ENCODE data around the gene ACSF2. TPM values are rescaled to one million over a fixed set of nuclear protein-coding genes. Genes with fewer than 3 reads are reported as not detected.

ACSF2 gene
- total and polyA plus RNA-seq, 5 donors, result 61.1 to 112 (median 90.8) TPM

DNA sequence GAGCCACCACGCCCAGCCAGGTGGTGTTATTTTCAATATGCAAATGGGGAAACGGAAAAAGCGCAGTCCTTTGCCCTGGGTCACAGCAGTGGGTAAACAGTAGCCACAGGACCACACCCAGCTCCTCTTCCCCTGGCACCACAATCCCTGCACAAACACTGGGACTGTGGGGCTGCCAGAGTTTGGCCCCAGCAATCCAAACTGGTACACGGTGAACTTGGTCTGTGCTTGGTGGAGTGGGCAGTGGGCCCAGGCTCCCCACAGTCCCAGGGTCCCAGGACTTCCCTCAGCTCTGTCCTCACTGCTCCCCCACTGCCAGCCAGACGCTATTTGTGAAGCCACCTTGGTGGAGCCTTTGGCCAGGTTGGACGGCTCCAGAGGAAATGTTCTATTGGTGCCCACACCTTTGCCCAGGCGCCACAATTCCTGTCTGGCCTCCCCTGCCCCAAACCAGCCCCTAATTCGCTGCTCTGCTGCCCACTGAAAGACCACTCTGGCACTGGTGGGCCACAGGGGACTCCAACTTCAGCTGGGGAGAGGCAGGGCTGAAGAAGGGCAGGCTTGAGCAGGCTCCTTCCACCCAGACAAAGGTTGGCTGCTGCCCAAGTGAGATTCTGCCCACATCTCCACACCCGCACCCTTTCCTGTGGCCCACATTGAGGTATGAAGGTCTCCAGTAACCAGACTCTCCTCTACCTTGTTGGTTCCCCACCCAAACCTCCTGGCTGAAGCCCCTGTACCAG, 40.5 kb downstream of the ACSF2 start:
- WGBS, result 89% methylated on average over 9 of the region's 9 CpGs
- DNase-seq (peak in 1 of 3 donors; percentile 27), ATAC-seq (no peak)
- no peak overlapping the region for H3K4me3 ChIP-seq (ENCODE audit: low read length)
- intact Hi-C loops (cut with DNase I), result no loop called here
- no peaks in the 10 kb centered on the region for H3K27me3 ChIP-seq (ENCODE audit: control insufficient read depth, insufficient read depth)
- peaks cover 5% of the 10 kb centered on the region for H3K4me1 ChIP-seq (ENCODE audit: control insufficient read depth, insufficient read depth, low read length)
- H3K27ac ChIP-seq (ENCODE audit: low read length), result no peak overlapping the region
- H3K9me3 ChIP-seq (ENCODE audit: control insufficient read depth, low read length), result no peaks in the 10 kb centered on the region

DNA sequence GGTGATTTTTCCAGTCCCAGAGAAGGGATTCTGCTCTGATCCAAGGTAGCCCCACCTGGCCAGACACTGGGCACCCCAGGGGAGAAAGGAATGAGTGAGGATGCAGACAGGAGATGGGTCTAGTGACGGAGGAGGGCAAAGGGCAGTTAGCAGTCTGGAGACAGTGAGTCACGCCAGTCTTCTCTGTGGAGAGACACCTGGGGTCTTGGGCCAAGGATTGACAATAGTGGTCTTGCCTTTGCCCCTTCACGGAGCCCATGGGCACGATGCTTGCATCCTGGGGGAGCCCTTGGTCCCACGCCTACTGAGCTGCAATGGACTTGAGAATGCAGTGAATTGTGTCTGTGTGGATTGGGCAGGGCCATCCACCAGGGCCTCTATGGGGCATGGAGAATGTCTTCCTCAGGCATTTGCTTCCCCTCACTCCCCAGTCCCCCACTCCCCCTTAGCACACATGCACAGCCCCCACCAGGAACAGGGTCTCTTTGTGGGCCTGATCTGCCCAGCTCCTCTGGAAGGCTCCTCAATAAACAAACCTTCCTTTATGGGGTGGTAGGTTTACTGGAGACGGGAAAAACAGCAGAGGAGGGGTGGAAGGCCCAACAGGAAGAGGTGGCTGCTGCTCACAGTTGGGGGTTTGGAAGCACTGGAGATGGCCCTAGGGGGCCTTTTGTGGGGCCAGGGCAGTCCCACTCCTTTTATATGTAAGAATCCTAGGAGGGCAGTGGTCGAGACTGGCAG, 41.3 kb downstream of the ACSF2 start:
- no peak overlapping the region for H3K27ac ChIP-seq (ENCODE audit: low read length)
- WGBS, result 87% methylated on average over 7 of the region's 7 CpGs

DNA sequence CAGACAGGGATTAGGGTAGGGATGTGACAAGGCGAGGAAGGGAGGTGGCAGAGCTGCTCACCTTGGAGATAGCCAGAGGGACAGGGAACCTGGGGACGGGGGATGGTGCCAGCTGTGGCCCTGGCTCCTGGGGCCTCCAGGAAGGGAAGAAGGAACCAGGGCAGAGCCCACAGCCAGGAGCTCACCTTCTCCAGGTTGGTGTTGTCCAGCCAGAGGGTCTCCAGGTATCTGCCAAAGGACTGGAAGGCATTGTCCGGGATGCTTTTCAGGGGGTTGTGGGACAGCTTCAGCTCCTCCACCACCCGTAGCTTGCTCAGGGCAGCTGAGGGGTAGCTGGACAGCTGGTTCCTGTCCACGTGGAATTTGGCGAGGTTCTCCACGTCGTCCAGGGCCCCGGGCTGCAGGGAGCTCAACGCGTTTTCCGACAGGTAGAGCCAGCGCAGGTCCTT, 41.9 kb downstream of the ACSF2 start:
- Histone ChIP-seq H3K4me3 (ENCODE audit: low read length) (no peak overlapping the region), H3K9me3 (ENCODE audit: control insufficient read depth, low read length) (no peaks in the 10 kb centered on the region), H3K27me3 (ENCODE audit: control insufficient read depth, insufficient read depth) (no peaks in the 10 kb centered on the region), H3K4me1 (ENCODE audit: control insufficient read depth, insufficient read depth, low read length) (peaks cover 5% of the 10 kb centered on the region), H3K27ac (ENCODE audit: low read length) (no peak overlapping the region)
- DNase-seq, result peak in 1 of 3 donors; percentile 29
- ATAC-seq, result no peak
- intact Hi-C loops (cut with DNase I), result no loop called here
- 64% methylated on average over 13 of the region's 13 CpGs for WGBS

More for the DNA sequence above, 41.3 kb downstream of the ACSF2 start:
- intact Hi-C loops (cut with DNase I), result no loop called here
- Histone ChIP-seq H3K9me3 (ENCODE audit: control insufficient read depth, low read length) (no peaks in the 10 kb centered on the region), H3K4me3 (ENCODE audit: low read length) (no peak overlapping the region), H3K4me1 (ENCODE audit: control insufficient read depth, insufficient read depth, low read length) (peaks cover 5% of the 10 kb centered on the region), H3K27me3 (ENCODE audit: control insufficient read depth, insufficient read depth) (no peaks in the 10 kb centered on the region)
- ATAC-seq (no peak), DNase-seq (peak in 1 of 3 donors; percentile 31)

DNA sequence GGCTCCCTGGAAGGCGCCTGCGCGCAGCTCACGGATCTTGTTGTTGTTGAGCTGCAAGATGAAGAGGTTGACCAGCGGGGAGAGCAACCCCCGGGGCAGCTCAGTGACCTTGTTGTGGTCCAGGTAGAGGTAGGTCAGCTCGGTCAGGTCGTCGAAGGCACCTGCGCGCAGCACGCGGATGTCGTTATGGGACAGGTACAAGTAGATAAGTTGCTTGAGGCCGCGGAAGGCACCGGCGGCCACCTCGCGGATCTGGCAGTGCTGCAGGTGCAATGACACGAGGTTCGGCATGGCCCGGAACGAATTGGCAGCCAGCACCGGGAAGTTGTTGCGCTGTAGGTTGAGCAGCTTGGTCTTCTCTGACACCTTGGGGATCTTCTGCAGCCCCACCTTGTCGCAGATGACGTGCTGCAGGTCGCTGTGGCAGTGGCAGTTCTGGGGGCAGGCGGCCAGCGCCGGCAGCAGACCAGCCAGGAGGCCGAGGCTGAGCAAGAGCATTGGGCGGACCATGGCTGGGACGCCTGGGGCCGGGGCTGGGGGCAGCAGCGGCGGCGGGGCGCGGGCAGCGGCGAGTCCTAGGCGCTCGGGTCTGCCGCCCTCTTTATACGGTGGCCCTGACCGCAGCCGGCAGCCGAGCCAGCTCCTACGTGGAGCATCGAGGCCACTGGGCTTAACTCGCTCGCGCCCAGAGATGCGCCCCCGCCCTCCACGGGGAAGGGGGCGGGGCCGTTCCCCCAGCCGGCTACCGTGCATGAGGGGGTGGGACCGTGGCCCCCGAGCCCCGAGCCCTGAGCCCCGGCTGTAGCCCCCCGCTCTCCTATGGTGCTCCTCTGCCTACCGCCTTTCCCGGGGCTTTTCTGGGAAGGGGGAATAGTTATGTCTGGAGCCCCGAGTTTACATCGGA, 42.5 kb downstream of the ACSF2 start, which contains the start of gene CHAD:
Gene CHAD, minus strand, starts transcription at position 577 of the 904 bp plus-strand sequence. Its CDS starts 67 bp downstream, at position 510.
- no peak within 1 kb of the TSS for H3K27ac ChIP-seq (ENCODE audit: low read length)
- H3K4me1 ChIP-seq (ENCODE audit: control insufficient read depth, insufficient read depth, low read length), result peaks cover 5% of the 10 kb centered on the region
- no peaks in the 10 kb centered on the region for H3K9me3 ChIP-seq (ENCODE audit: control insufficient read depth, low read length)
- H3K4me3 ChIP-seq (ENCODE audit: low read length), result peak within 1 kb of the TSS; percentile 24
- DNase-seq, result peak in 2 of 3 donors; percentile 73 to 77
- WGBS, result 23% methylated on average over 71 of the region's 71 CpGs
- intact Hi-C loops (cut with DNase I), result no loop called here
- no peaks in the 10 kb centered on the region for H3K27me3 ChIP-seq (ENCODE audit: control insufficient read depth, insufficient read depth)
- ATAC-seq, result peak; percentile 30 to 34

DNA sequence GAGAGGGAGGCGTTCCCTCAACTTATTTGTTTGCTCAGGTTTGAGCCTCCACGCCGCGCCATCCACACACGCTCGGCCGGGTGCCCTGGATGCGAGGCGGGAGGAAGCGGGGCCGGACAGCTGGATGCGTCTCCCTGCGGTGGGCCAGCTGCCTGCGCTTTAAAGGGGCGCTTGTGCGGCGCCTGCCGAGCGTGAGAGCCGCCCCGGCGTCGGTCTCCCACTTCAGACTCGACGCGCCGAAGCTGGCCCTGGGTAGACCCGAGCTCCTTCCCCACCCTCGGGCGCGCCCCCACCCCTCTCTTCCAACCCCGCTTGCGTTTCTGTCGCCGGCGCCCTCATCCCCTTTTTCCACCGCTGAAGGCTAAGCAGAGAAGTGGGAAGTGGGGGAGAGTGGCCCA, 43.2 kb downstream of the ACSF2 start:
- ATAC-seq (peak; percentile 4 to 7), DNase-seq (peak in 1 of 3 donors; percentile 65)
- Histone ChIP-seq H3K27me3 (ENCODE audit: control insufficient read depth, insufficient read depth) (no peaks in the 10 kb centered on the region), H3K4me3 (ENCODE audit: low read length) (no peak overlapping the region), H3K4me1 (ENCODE audit: control insufficient read depth, insufficient read depth, low read length) (peaks cover 5% of the 10 kb centered on the region), H3K9me3 (ENCODE audit: control insufficient read depth, low read length) (no peaks in the 10 kb centered on the region), H3K27ac (ENCODE audit: low read length) (no peak overlapping the region)
- intact Hi-C loops (cut with DNase I), result no loop called here
- WGBS, result 7% methylated on average over 37 of the region's 37 CpGs

DNA sequence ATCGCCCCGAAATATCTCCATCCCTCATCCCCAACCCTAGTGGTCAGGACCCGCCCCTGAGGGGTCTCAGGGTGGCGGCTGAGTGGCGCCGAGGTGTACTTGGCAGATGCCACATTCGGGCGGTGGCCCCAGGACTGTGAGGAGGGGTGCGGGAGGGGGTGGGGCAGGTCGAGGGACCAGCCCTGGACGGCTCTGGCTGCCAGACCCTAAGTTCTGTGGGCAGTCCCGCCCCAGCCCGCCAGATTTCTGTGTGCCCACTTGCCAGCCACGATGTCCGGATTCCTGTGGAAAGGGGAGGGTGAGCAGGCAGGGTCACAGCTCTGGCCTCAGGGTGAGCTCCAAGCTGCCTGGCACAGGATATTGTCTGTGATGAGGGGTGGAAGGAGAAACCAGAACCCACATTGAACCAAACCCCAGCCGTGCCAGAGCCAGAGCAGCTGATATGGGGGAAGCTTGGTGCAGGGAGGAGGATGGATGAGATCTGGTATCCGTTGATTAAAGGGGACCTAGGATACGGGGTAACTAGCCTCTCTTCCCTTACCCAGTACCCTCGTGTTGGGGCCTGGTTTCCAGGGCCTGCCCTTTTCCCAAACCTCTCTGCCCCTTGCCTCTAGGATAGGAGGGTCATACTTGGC, 43.8 kb downstream of the ACSF2 start:
- H3K9me3 ChIP-seq (ENCODE audit: control insufficient read depth, low read length), result no peaks in the 10 kb centered on the region
- H3K27me3 ChIP-seq (ENCODE audit: control insufficient read depth, insufficient read depth), result no peaks in the 10 kb centered on the region
- 68% methylated on average over 19 of the region's 19 CpGs for WGBS
- no peak overlapping the region for H3K27ac ChIP-seq (ENCODE audit: low read length)
- intact Hi-C loops (cut with DNase I), result loop anchor here in 2 of 4 donors (10.0 kb wide), 1 partner anchor 105 kb away; no protein-coding TSS in a partner anchor
- H3K4me3 ChIP-seq (ENCODE audit: low read length), result no peak overlapping the region
- peaks cover 5% of the 10 kb centered on the region for H3K4me1 ChIP-seq (ENCODE audit: control insufficient read depth, insufficient read depth, low read length)
- peak in 1 of 3 donors; percentile 67 for DNase-seq
- peak in 1 of 2 donors; percentile 10 for ATAC-seq

DNA sequence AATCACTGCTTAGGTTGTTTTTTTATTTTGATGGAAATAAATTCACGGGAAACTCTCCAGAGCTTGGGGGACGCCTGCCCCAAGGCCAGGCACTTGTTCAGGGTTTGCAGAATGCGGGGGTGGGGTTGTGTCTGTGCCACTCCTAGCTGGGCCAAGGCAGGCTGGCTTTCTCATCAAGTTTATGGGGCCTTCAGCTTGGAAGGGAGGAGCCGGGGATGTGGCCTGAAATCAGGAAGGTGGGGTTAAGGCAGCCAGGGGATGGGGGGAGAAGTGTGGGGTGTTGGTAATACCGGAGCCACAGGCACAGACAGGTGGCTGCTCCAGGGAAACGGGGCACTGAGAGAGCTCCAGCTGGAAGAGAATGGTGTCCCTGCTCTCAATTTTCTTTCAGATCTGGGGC, 44.4 kb downstream of the ACSF2 start:
- H3K4me1 ChIP-seq (ENCODE audit: control insufficient read depth, insufficient read depth, low read length), result peaks cover 5% of the 10 kb centered on the region

DNA sequence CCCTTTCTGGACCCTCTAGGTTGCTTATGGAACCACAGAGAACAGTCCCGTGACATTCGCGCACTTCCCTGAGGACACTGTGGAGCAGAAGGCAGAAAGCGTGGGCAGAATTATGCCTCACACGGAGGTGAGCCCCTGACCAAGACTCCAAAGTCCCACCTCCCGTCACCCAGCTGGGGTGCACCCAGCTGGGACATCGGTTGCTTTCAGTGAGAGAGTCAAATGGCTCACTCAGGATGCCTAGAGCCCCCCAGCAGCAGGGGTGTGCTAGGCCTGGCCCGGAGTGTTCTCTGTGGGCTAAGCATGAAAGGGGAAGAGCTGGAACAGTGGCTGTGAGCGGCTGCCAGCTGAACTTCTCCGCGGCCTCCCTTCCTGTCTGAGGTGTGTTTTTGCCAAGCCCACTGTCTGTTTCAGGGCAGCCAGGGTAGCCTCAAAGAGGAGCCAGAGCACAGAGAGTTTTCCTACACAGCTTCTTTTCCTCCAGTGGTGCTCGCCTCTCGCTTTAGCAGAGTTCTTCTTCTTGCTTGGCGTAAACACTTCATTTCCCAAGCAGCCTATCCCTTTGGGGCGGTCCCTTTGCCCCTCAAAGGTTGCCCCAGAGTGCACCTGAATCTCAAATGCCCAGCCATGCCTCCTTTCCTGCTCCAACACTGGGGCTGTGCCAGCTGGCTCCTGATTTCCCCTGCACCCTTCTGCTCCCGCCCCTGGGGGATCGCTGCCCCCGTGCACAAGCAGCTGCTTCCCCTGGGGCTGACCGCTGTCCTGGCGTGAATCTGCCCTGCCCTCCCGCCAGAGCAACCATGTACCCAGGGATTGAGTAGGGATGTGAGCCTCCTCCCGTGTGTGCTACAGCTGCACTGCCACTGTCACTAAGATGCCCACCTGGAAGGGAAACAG, 45.2 kb downstream of the ACSF2 start:
- H3K4me1 ChIP-seq (ENCODE audit: control insufficient read depth, insufficient read depth, low read length), result peaks cover 5% of the 10 kb centered on the region
- H3K9me3 ChIP-seq (ENCODE audit: control insufficient read depth, low read length), result no peaks in the 10 kb centered on the region
- H3K4me3 ChIP-seq (ENCODE audit: low read length), result no peak overlapping the region
- peak in 1 of 3 donors; percentile 41 for DNase-seq
- WGBS, result 76% methylated on average over 22 of the region's 22 CpGs
- no peaks in the 10 kb centered on the region for H3K27me3 ChIP-seq (ENCODE audit: control insufficient read depth, insufficient read depth)
- H3K27ac ChIP-seq (ENCODE audit: low read length), result no peak overlapping the region
- intact Hi-C loops (cut with DNase I), result loop anchor here in 2 of 4 donors (10.0 kb wide), 1 partner anchor 106 kb away; no protein-coding TSS in a partner anchor
- ATAC-seq, result no peak

More for the DNA sequence above, 44.4 kb downstream of the ACSF2 start:
- no peak overlapping the region for H3K4me3 ChIP-seq (ENCODE audit: low read length)
- H3K27ac ChIP-seq (ENCODE audit: low read length), result no peak overlapping the region
- 87% methylated on average over 6 of the region's 6 CpGs for WGBS
- ATAC-seq (no peak), DNase-seq (peak in 1 of 3 donors; percentile 21)
- H3K27me3 ChIP-seq (ENCODE audit: control insufficient read depth, insufficient read depth), result no peaks in the 10 kb centered on the region
- intact Hi-C loops (cut with DNase I), result loop anchor here in 2 of 4 donors (10.0 kb wide), 1 partner anchor 106 kb away; no protein-coding TSS in a partner anchor
- H3K9me3 ChIP-seq (ENCODE audit: control insufficient read depth, low read length), result no peaks in the 10 kb centered on the region

DNA sequence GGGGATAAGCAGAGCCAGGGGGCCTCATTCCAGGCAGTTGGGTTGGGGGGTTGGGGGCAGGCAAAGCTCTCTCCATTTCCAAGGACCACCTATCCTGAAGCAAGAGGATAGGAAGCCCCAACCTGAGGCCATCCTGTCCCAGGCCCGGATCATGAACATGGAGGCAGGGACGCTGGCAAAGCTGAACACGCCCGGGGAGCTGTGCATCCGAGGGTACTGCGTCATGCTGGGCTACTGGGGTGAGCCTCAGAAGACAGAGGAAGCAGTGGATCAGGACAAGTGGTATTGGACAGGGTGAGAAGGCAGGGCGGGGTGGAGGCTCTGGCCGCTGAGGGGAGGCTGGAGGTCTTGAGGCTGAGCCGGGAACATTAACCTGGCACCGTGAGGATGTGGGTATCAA, 46.3 kb downstream of the ACSF2 start:
- no peak for ATAC-seq
- 96% methylated on average over 10 of the region's 10 CpGs for WGBS
- peaks cover 5% of the 10 kb centered on the region for H3K4me1 ChIP-seq (ENCODE audit: control insufficient read depth, insufficient read depth, low read length)
- H3K4me3 ChIP-seq (ENCODE audit: low read length), result no peak overlapping the region
- no peaks in the 10 kb centered on the region for H3K27me3 ChIP-seq (ENCODE audit: control insufficient read depth, insufficient read depth)
- DNase-seq, result peak in 1 of 3 donors; percentile 42
- no peaks in the 10 kb centered on the region for H3K9me3 ChIP-seq (ENCODE audit: control insufficient read depth, low read length)
- no peak overlapping the region for H3K27ac ChIP-seq (ENCODE audit: low read length)
- intact Hi-C loops (cut with DNase I), result loop anchor here in 2 of 4 donors (10.0 kb wide), 1 partner anchor 107 kb away; no protein-coding TSS in a partner anchor
